CD4-positive, alpha-beta memory T cell (primary cell): Measurements from ENCODE around the gene ALKBH5. TPM values are rescaled to one million over a fixed set of nuclear protein-coding genes. Genes with fewer than 3 reads are reported as not detected.
A peak's percentile ranks its signal among the peaks of the same experiment; 100 is the strongest.

Source experiments
- CTCF ChIA-PET: fragments of 350-600 bp; sonication (Branson Sonifier 250); formaldehyde crosslinking; loops from one replicate; lab custom pipeline; 2021; ENCODE audit warnings: inconsistent platforms; ENCODE audit not compliant: partially characterized antibody; lab: Charles Lee
- POLR2A ChIA-PET: fragments of 350-600 bp; sonication (Branson Sonifier 250); formaldehyde crosslinking; loops from one replicate; lab custom pipeline; 2021; ENCODE audit not compliant: partially characterized antibody; lab: Charles Lee
- DNase-seq, 5 donors: peaks; one replicate each; pipeline versions ENCODE4 v3.0.0 to v3.0.0-alpha.2; 2020 to 2022; ENCODE audit warnings: mixed read lengths in 1 of 5
- H3K27ac ChIP-seq: one replicate; pipeline ENCODE4 v1.7.0; 2013; ENCODE audit warnings: low read depth, low read length
- H3K27me3 ChIP-seq: 2 replicates; pipeline ENCODE4 v1.7.0; 2013; ENCODE audit warnings: mild to moderate bottlenecking, low read length, moderate library complexity; ENCODE audit not compliant: insufficient read depth
- H3K36me3 ChIP-seq: 2 replicates; pipeline ENCODE4 v1.7.0; 2013; ENCODE audit warnings: mild to moderate bottlenecking, low read length, moderate library complexity; ENCODE audit not compliant: insufficient read depth
- H3K4me1 ChIP-seq: 2 replicates; pipeline ENCODE4 v1.7.0; 2013; ENCODE audit warnings: mild to moderate bottlenecking, low read length, moderate library complexity; ENCODE audit not compliant: insufficient read depth
- H3K4me3 ChIP-seq, 2 donors: one replicate each; pipeline ENCODE4 v1.7.0; 2013; ENCODE audit warnings: low read length in 2 of 2, mild to moderate bottlenecking in 1 of 2
- H3K9me3 ChIP-seq, 2 donors: one replicate each; pipeline ENCODE4 v1.7.0; 2013; ENCODE audit warnings: low read length in 2 of 2, control low read depth in 1 of 2; ENCODE audit not compliant: control insufficient read depth in 1 of 2
- H3K27ac Mint-ChIP-seq, 7 donors: one replicate each; pipeline ENCODE4 v1.8.0; 2020 to 2021; ENCODE audit warnings: mixed read lengths in 7 of 7, mild to moderate bottlenecking in 6 of 7, inconsistent platforms in 3 of 7, moderate library complexity in 3 of 7
- H3K27me3 Mint-ChIP-seq, 2 donors: one replicate each; pipeline ENCODE4 v1.8.0; 2020 to 2021; ENCODE audit warnings: mixed read lengths in 2 of 2
- H3K36me3 Mint-ChIP-seq, 2 donors: one replicate each; pipeline ENCODE4 v1.8.0; 2020 to 2021; ENCODE audit warnings: mixed read lengths in 2 of 2, inconsistent platforms in 1 of 2, mild to moderate bottlenecking in 1 of 2
- H3K4me1 Mint-ChIP-seq, 4 donors: one replicate each; pipeline ENCODE4 v1.8.0; 2020 to 2021; ENCODE audit warnings: mixed read lengths in 4 of 4, mild to moderate bottlenecking in 1 of 4
- H3K4me3 Mint-ChIP-seq, 8 donors: one replicate each; pipeline ENCODE4 v1.8.0; 2020 to 2021; ENCODE audit warnings: mixed read lengths in 8 of 8, mild to moderate bottlenecking in 7 of 8, moderate library complexity in 6 of 8, inconsistent platforms in 3 of 8
- H3K9me3 Mint-ChIP-seq, 8 donors: one replicate each; pipeline ENCODE4 v1.8.0; 2020 to 2021; ENCODE audit warnings: mixed read lengths in 8 of 8, mild to moderate bottlenecking in 5 of 8, inconsistent platforms in 3 of 8, moderate library complexity in 1 of 8
- intact Hi-C: fragments of 100-400 bp; cut with micrococcal nuclease; formaldehyde crosslinking; loops from one replicate; pipeline ENCODE4 v1.15.1; 2023
- polyA plus RNA-seq, 2 donors: library from polyadenylated mRNA; unstranded; fragments of 300-500 nt; fragmentation: Illumina TruSeq; gene quantifications; one replicate each; pipeline ENCODE4 v1.2.3, GENCODE V29; 2021
- total RNA-seq, 2 experiments: library from RNA; stranded (reverse); gene quantifications; one replicate each; pipeline ENCODE4 v1.2.3, GENCODE V29; 2021

ALKBH5 gene
- total and polyA plus RNA-seq, 4 experiments from 2014 or later = 119 to 132 (median 123) TPM

DNA sequence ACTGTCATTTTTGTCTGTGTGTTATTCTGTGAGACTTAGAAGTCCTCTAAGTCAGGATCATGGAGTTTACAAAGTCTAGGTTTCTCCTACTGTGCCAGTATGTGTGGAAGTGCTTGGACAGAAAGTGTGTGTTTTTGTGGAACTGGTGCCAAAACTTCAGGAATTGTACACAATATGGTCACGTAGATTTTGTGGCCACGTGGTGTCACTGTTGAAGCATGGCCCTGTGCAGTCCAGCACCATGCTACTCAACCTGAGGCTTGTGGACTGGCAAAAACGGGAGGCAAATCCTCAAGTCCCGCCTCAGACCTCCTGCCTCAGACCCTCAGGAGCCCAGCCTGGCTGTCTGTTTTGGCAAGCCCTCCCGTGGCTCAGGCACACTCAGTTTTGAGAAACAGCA, 16.7 kb upstream of the ALKBH5 start:
- no peak for DNase-seq
- H3K4me1 ChIP-seq = no peaks in the 10 kb centered on the region
- Mint-ChIP-seq H3K36me3 (no peaks in the 10 kb centered on the region), H3K27me3 (no peaks in the 10 kb centered on the region), H3K4me3 (no peak overlapping the region), H3K9me3 (peaks cover 0 to 2% (median 0%) of the 10 kb centered on the region in 8 donors), H3K27ac (peak overlapping the region in 3 of 7 donors; percentile 11 to 75 (median 11)), H3K4me1 (no peaks in the 10 kb centered on the region)
- H3K4me3 ChIP-seq = no peak overlapping the region
- H3K36me3 ChIP-seq = no peaks in the 10 kb centered on the region
- intact Hi-C loops = no loop called here
- POLR2A ChIA-PET = no interaction called here
- no peaks in the 10 kb centered on the region for H3K27me3 ChIP-seq
- H3K27ac ChIP-seq = no peak overlapping the region
- H3K9me3 ChIP-seq = no peaks in the 10 kb centered on the region
- CTCF ChIA-PET = interaction anchor here (1.4 kb wide), 1 partner anchor 11 kb away, joined by 3 read pairs; no protein-coding TSS in a partner anchor

- intact Hi-C loops = no loop called here
- no peaks in the 10 kb centered on the region for H3K27me3 ChIP-seq
- H3K27me3 Mint-ChIP-seq = no peaks in the 10 kb centered on the region
- no peaks in the 10 kb centered on the region for H3K9me3 ChIP-seq
- no peaks in the 10 kb centered on the region for H3K36me3 Mint-ChIP-seq
- no peaks in the 10 kb centered on the region for H3K36me3 ChIP-seq
- no peaks in the 10 kb centered on the region for H3K4me1 Mint-ChIP-seq
- no peaks in the 10 kb centered on the region for H3K4me1 ChIP-seq
- no peak for DNase-seq
- no peak overlapping the region for H3K4me3 Mint-ChIP-seq
- H3K4me3 ChIP-seq = no peak overlapping the region
- H3K27ac ChIP-seq = no peak overlapping the region
- CTCF ChIA-PET = no interaction called here
- POLR2A ChIA-PET = no interaction called here
- peaks cover 0 to 2% (median 0%) of the 10 kb centered on the region in 8 donors for H3K9me3 Mint-ChIP-seq
- H3K27ac Mint-ChIP-seq = no peak overlapping the region
Measured at GRCh38 chr17:18167421-18167820, 16.2 kb upstream of the ALKBH5 start.

- no peak overlapping the region for H3K27ac Mint-ChIP-seq
- H3K9me3 ChIP-seq = no peaks in the 10 kb centered on the region
- ChIA-PET POLR2A (no interaction called here), CTCF (interaction anchor here (1.1 kb wide), 1 partner anchor 11 kb away, joined by 3 read pairs; no protein-coding TSS in a partner anchor)
- no peaks in the 10 kb centered on the region for H3K4me1 Mint-ChIP-seq
- H3K27me3 Mint-ChIP-seq = no peaks in the 10 kb centered on the region
- no peak overlapping the region for H3K27ac ChIP-seq
- no peaks in the 10 kb centered on the region for H3K36me3 ChIP-seq
- H3K4me3 ChIP-seq = no peak overlapping the region
- H3K4me3 Mint-ChIP-seq = no peak overlapping the region
- DNase-seq = no peak
- H3K36me3 Mint-ChIP-seq = no peaks in the 10 kb centered on the region
- no peaks in the 10 kb centered on the region for H3K9me3 Mint-ChIP-seq
- intact Hi-C loops = no loop called here
- H3K4me1 ChIP-seq = no peaks in the 10 kb centered on the region
- H3K27me3 ChIP-seq = no peaks in the 10 kb centered on the region
Measured at GRCh38 chr17:18172531-18173278, 10.9 kb upstream of the ALKBH5 start.

DNA sequence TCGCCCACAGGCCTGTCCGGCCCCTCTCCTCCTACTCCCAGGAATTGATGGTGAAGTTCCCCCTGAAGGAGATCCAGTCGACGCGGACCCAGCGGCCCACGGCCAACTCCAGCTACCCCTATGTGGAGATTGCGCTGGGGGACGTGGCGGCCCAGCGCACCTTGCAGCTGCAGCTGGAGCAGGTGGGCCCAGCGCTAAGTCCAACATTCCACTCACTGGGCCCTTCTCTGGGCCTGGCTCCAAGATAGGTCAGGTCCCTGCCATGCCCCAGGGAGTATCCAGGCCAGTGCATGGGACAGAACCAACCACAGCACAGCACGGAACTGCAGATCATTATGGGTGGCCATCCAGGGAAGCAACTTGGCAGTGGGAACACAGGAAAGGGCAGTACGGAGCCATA, 9.9 kb upstream of the ALKBH5 start:
- H3K27ac ChIP-seq = no peak overlapping the region
- H3K9me3 Mint-ChIP-seq = no peaks in the 10 kb centered on the region
- no peaks in the 10 kb centered on the region for H3K9me3 ChIP-seq
- CTCF ChIA-PET = no interaction called here
- H3K36me3 Mint-ChIP-seq = no peaks in the 10 kb centered on the region
- H3K36me3 ChIP-seq = no peaks in the 10 kb centered on the region
- H3K4me3 Mint-ChIP-seq = no peak overlapping the region
- H3K4me3 ChIP-seq = no peak overlapping the region
- H3K27me3 ChIP-seq = no peaks in the 10 kb centered on the region
- intact Hi-C loops = no loop called here
- POLR2A ChIA-PET = no interaction called here
- no peaks in the 10 kb centered on the region for H3K4me1 Mint-ChIP-seq
- no peaks in the 10 kb centered on the region for H3K27me3 Mint-ChIP-seq
- H3K27ac Mint-ChIP-seq = no peak overlapping the region
- no peak for DNase-seq
- no peaks in the 10 kb centered on the region for H3K4me1 ChIP-seq

GRCh38 chr17:18176176-18176575, 7.5 kb upstream of the ALKBH5 start:
- no peak overlapping the region for H3K27ac Mint-ChIP-seq
- Histone ChIP-seq H3K9me3 (no peaks in the 10 kb centered on the region), H3K4me1 (no peaks in the 10 kb centered on the region), H3K27me3 (no peaks in the 10 kb centered on the region), H3K4me3 (no peak overlapping the region), H3K36me3 (no peaks in the 10 kb centered on the region), H3K27ac (no peak overlapping the region)
- ChIA-PET CTCF (no interaction called here), POLR2A (no interaction called here)
- no peaks in the 10 kb centered on the region for H3K9me3 Mint-ChIP-seq
- no peaks in the 10 kb centered on the region for H3K36me3 Mint-ChIP-seq
- intact Hi-C loops = no loop called here
- DNase-seq = no peak
- H3K4me1 Mint-ChIP-seq = peaks cover 0 to 3% (median 0%) of the 10 kb centered on the region in 4 donors
- H3K4me3 Mint-ChIP-seq = no peak overlapping the region
- no peaks in the 10 kb centered on the region for H3K27me3 Mint-ChIP-seq

GRCh38 chr17:18177133-18177532, 6.5 kb upstream of the ALKBH5 start:
- Mint-ChIP-seq H3K36me3 (no peaks in the 10 kb centered on the region), H3K27ac (peak overlapping the region in 1 of 7 donors; percentile 12), H3K9me3 (no peaks in the 10 kb centered on the region), H3K4me3 (no peak overlapping the region), H3K4me1 (peaks cover 1 to 11% (median 5%) of the 10 kb centered on the region in 4 donors), H3K27me3 (no peaks in the 10 kb centered on the region)
- Histone ChIP-seq H3K36me3 (no peaks in the 10 kb centered on the region), H3K27ac (no peak overlapping the region), H3K4me3 (no peak overlapping the region), H3K27me3 (no peaks in the 10 kb centered on the region), H3K9me3 (no peaks in the 10 kb centered on the region), H3K4me1 (peaks cover 4% of the 10 kb centered on the region)
- intact Hi-C loops = no loop called here
- CTCF ChIA-PET = no interaction called here
- POLR2A ChIA-PET = no interaction called here
- DNase-seq = no peak

- H3K9me3 ChIP-seq = no peaks in the 10 kb centered on the region
- Mint-ChIP-seq H3K9me3 (no peaks in the 10 kb centered on the region), H3K27me3 (no peaks in the 10 kb centered on the region), H3K4me3 (no peak overlapping the region), H3K4me1 (peaks cover 3 to 17% (median 9%) of the 10 kb centered on the region in 4 donors), H3K36me3 (no peaks in the 10 kb centered on the region), H3K27ac (no peak overlapping the region)
- H3K27me3 ChIP-seq = no peaks in the 10 kb centered on the region
- peaks cover 10% of the 10 kb centered on the region for H3K4me1 ChIP-seq
- no peak overlapping the region for H3K4me3 ChIP-seq
- no peak for DNase-seq
- ChIA-PET POLR2A (no interaction called here), CTCF (interaction anchor here (1.0 kb wide), 1 partner anchor 12 kb away, joined by 3 read pairs; no protein-coding TSS in a partner anchor)
- H3K27ac ChIP-seq = no peak overlapping the region
- intact Hi-C loops = no loop called here
- no peaks in the 10 kb centered on the region for H3K36me3 ChIP-seq
Measured at GRCh38 chr17:18177722-18178121, 5.9 kb upstream of the ALKBH5 start.
